ENCODE results near the gene MORF4L1.

GRCh38 chr15:78836333-78836732, 36.4 kb upstream of the MORF4L1 start:
- TF ChIP-seq, protein P1, sequence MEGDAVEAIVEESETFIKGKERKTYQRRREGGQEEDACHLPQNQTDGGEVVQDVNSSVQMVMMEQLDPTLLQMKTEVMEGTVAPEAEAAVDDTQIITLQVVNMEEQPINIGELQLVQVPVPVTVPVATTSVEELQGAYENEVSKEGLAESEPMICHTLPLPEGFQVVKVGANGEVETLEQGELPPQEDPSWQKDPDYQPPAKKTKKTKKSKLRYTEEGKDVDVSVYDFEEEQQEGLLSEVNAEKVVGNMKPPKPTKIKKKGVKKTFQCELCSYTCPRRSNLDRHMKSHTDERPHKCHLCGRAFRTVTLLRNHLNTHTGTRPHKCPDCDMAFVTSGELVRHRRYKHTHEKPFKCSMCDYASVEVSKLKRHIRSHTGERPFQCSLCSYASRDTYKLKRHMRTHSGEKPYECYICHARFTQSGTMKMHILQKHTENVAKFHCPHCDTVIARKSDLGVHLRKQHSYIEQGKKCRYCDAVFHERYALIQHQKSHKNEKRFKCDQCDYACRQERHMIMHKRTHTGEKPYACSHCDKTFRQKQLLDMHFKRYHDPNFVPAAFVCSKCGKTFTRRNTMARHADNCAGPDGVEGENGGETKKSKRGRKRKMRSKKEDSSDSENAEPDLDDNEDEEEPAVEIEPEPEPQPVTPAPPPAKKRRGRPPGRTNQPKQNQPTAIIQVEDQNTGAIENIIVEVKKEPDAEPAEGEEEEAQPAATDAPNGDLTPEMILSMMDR (IDR thresholded peaks at IDR 0.05), result no peak
- no peak for TF ChIP-seq POLR2A (IDR thresholded peaks at IDR 0.05)
